IMR-90 (cell line): ENCODE results near the gene SYT3. TPM values are rescaled to one million over a fixed set of nuclear protein-coding genes. Genes with fewer than 3 reads are reported as not detected.
"Not testable (repeated sequence)": the region's sequence is repeated elsewhere in the genome, so short reads cannot be mapped to it uniquely, and the experiment has no call there.

Experiments used
- ATAC-seq: fragments of 200-7000 bp; cut with Tn5 transposase; 2 replicates; pipeline ENCODE4 v1.9.1; 2020; ENCODE audit warnings: low read depth, mild to moderate bottlenecking, moderate library complexity
- BruUV-seq: library from RNA; stranded (reverse); fragments of 400-500 nt; replicated peaks from 2 replicates; lab custom pipeline; 2021; lab: Mats Ljungman, UMichigan
- CTCF ChIA-PET: fragments of 300-600 bp; formaldehyde crosslinking; extraction: SDS; loops from one replicate; lab custom pipeline; 2021; ENCODE audit warnings: antibody characterized with exemption; lab: Yijun Ruan, JAX
- POLR2A ChIA-PET: fragments of 300-600 bp; sonication (Branson Sonifier 250); formaldehyde crosslinking; loops from one replicate; lab custom pipeline; 2022; ENCODE audit warnings: antibody characterized with exemption; ENCODE audit not compliant: unreplicated experiment; lab: Charles Lee
- DNase-seq: peaks from one replicate; pipeline ENCODE4 v3.0.0; 2013
- H2AFZ ChIP-seq: replicated peaks from 2 replicates; pipeline ENCODE3; 2013; ENCODE audit warnings: low read length, mild to moderate bottlenecking; ENCODE audit not compliant: poor library complexity
- H2AK5ac ChIP-seq: 2 replicates; pipeline ENCODE4 v1.6.1; 2013; ENCODE audit warnings: low read depth, low read length, inconsistent platforms
- H2AK9ac ChIP-seq: replicated peaks from 2 replicates; pipeline ENCODE3; 2013; ENCODE audit warnings: mild to moderate bottlenecking, low read depth, low read length, moderate library complexity; ENCODE audit not compliant: poor library complexity
- H2BK120ac ChIP-seq: 2 replicates; pipeline ENCODE4 v1.6.1; 2013; ENCODE audit warnings: low read depth, low read length, inconsistent platforms
- H2BK15ac ChIP-seq: 3 replicates; pipeline ENCODE4 v1.6.1; 2013; ENCODE audit warnings: low read depth, low read length, inconsistent platforms
- H2BK20ac ChIP-seq: 2 replicates; pipeline ENCODE4 v1.6.1; 2013; ENCODE audit warnings: low read depth, mild to moderate bottlenecking, inconsistent platforms, low read length, moderate library complexity
- H2BK5ac ChIP-seq: 2 replicates; pipeline ENCODE4 v1.6.1; 2013; ENCODE audit warnings: mild to moderate bottlenecking, low read depth, low read length, inconsistent platforms; ENCODE audit not compliant: poor library complexity, severe bottlenecking
- H3K14ac ChIP-seq: replicated peaks from 2 replicates; pipeline ENCODE4 v1.6.1; 2013; ENCODE audit warnings: low read depth, low read length, inconsistent platforms
- H3K18ac ChIP-seq: 2 replicates; pipeline ENCODE4 v1.6.1; 2013; ENCODE audit warnings: low read depth, low read length, control low read depth
- H3K23ac ChIP-seq: 2 replicates; pipeline ENCODE4 v1.6.1; 2013; ENCODE audit warnings: low read depth, low read length, inconsistent platforms
- H3K27ac ChIP-seq: 2 replicates; pipeline ENCODE4 v1.5.1; 2013; ENCODE audit warnings: mild to moderate bottlenecking, control low read depth, low read length; ENCODE audit not compliant: insufficient read depth
- H3K27me3 ChIP-seq: 2 replicates; pipeline ENCODE4 v1.6.1; 2013; ENCODE audit warnings: low read length; ENCODE audit not compliant: control insufficient read depth, insufficient read depth
- H3K36me3 ChIP-seq: 2 replicates; pipeline ENCODE4 v1.6.1; 2013; ENCODE audit warnings: low read length, mixed read lengths; ENCODE audit not compliant: control insufficient read depth, insufficient read depth
- H3K4ac ChIP-seq: 2 replicates; pipeline ENCODE4 v1.6.1; 2013; ENCODE audit warnings: low read depth, low read length, inconsistent platforms
- H3K4me1 ChIP-seq: 2 replicates; pipeline ENCODE4 v1.6.1; 2013; ENCODE audit warnings: low read length, mixed read lengths; ENCODE audit not compliant: control insufficient read depth, insufficient read depth
- H3K4me2 ChIP-seq: 2 replicates; pipeline ENCODE4 v1.6.1; 2013; ENCODE audit warnings: low read depth, mild to moderate bottlenecking, control low read depth, low read length, moderate library complexity
- H3K4me3 ChIP-seq: 2 replicates; pipeline ENCODE4 v1.5.1; 2013; ENCODE audit warnings: low read depth, mild to moderate bottlenecking, control low read depth, low read length, moderate library complexity; ENCODE audit not compliant: insufficient read depth
- H3K56ac ChIP-seq: 2 replicates; pipeline ENCODE4 v1.6.1; 2013; ENCODE audit warnings: low read length, inconsistent platforms; ENCODE audit not compliant: insufficient read depth; ENCODE audit errors: extremely low read depth
- H3K79me1 ChIP-seq, 2 experiments: 2 replicates each; pipeline ENCODE4 v1.6.1; 2013; ENCODE audit warnings: low read length in 2 of 2, inconsistent platforms in 1 of 2, low read depth in 1 of 2
- H3K9ac ChIP-seq: 2 replicates; pipeline ENCODE4 v1.6.1; 2013; ENCODE audit warnings: low read depth, low read length, control low read depth
- H3K9me1 ChIP-seq: 2 replicates; pipeline ENCODE4 v1.6.1; 2013; ENCODE audit warnings: low read length, inconsistent platforms; ENCODE audit not compliant: insufficient read depth
- H3K9me3 ChIP-seq: 2 replicates; pipeline ENCODE4 v1.6.1; 2013; ENCODE audit warnings: low read length; ENCODE audit not compliant: control insufficient read depth, insufficient read depth
- H4K20me1 ChIP-seq: 2 replicates; pipeline ENCODE4 v1.6.1; 2013; ENCODE audit warnings: low read length, inconsistent platforms; ENCODE audit not compliant: insufficient read depth
- H4K5ac ChIP-seq: 2 replicates; pipeline ENCODE4 v1.6.1; 2013; ENCODE audit warnings: mild to moderate bottlenecking, low read depth, low read length, control low read depth
- H4K8ac ChIP-seq, 2 experiments: 2 replicates each; pipeline ENCODE4 v1.6.1; 2013; ENCODE audit warnings: low read depth in 2 of 2, low read length in 2 of 2, control low read depth in 1 of 2, inconsistent platforms in 1 of 2
- H4K91ac ChIP-seq: 2 replicates; pipeline ENCODE4 v1.6.1; 2013; ENCODE audit warnings: low read depth, low read length, inconsistent platforms; ENCODE audit not compliant: insufficient read depth
- RFX5 ChIP-seq: IDR thresholded peaks from 2 replicates; pipeline ENCODE4 v1.8.0; 2012; ENCODE audit warnings: low read depth, mild to moderate bottlenecking, low read length, moderate library complexity
- WGBS, 2 experiments: methylation state at CpG; one replicate each; pipeline versions ENCODE4 v1.1.5 to v1.1.7; 2013; ENCODE audit warnings: missing lambda C conversion rate in 2 of 2; ENCODE audit not compliant: insufficient read length in 1 of 2; ENCODE audit errors: extremely low coverage in 2 of 2; 5-methylcytosine and 5-hydroxymethylcytosine counted together
- dilution Hi-C: fragments of 300-500 bp; cut with HindIII; formaldehyde crosslinking; loops from one replicate; pipeline ENCODE4 v1.14.3; 2018; ENCODE audit warnings: low sequenced_read_pairs; ENCODE audit not compliant: unreplicated experiment
- in situ Hi-C: fragments of 300-500 bp; cut with MboI; formaldehyde crosslinking; loops from 3 replicates; pipeline ENCODE4 v1.14.3; 2019; ENCODE audit warnings: low sequenced_read_pairs, inconsistent platforms, mixed read lengths
- intact Hi-C: fragments of 100-400 bp; cut with micrococcal nuclease; formaldehyde crosslinking; loops from 2 replicates; pipeline ENCODE4 v1.10.0; 2022
- polyA plus RNA-seq, 3 experiments: library from polyadenylated mRNA; depleted of rRNA; stranded (reverse); fragments of >200 nt; gene quantifications; 2 replicates each; pipeline ENCODE4 v1.2.3, GENCODE V29; 2012; ENCODE audit warnings: low replicate concordance in 1 of 3
- total RNA-seq: library from RNA; depleted of rRNA; stranded (reverse); fragments of >200 nt; gene quantifications from 2 replicates; pipeline ENCODE4 v1.2.3, GENCODE V29; 2012
- TF ChIP-seq, protein P1 (sequence below): conservative IDR thresholded peaks from 2 replicates; pipeline ENCODE4 v1.5.1; 2012; ENCODE audit warnings: mild to moderate bottlenecking, low read depth, low read length, improper control_type of control experiment

The SYT3 gene
- total and polyA plus RNA-seq, 2 of the 4 experiments (the other 2 are of a cell fraction), result 0.05 TPM; not detected in 1

DNA sequence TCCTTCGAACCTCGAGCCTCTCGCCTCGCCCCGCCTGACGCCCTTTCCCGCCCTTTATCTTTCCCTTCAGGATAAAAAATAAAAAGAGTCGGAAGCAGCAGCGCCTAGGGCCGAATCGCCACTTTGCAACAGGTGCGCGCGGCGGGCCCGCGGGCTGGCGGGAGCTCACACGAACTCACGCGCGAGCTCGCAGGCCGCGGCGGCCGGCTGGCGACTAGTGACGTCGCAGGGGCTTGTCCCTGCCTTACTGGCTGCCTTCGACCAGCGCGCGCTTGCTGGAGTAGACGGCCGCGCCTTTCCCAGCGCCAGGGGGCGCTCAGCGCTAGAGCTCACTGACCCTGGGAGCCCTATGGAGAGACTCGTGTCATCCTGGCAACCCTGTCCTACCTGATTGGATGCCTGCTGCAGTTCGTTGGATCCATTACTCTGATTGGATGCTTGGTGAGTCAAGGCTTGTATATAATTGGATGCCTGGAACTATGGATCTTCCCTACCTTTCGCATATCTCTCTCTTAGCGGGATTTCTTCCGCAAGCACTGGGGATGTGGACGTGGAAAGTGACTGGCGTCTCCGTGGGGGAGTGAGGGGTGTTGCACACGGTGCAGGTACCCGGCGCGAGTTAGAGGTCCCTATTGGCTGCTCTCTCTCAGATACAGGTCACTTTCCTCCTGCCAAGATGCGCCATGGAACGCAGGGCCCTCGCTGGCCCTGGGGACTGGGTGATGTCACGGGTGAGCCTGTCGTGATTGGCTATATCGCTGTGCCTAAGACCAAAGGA is 33.4 kb downstream of the SYT3 start:
- CTCF ChIA-PET, H2BK5ac ChIP-seq, H3K36me3 ChIP-seq, H4K20me1 ChIP-seq, dilution Hi-C loops, H2AK5ac ChIP-seq, H3K14ac ChIP-seq, H2BK20ac ChIP-seq, H4K8ac ChIP-seq, H2BK120ac ChIP-seq, in situ Hi-C loops, H3K27me3 ChIP-seq, H3K9ac ChIP-seq, H3K9me3 ChIP-seq, H3K4me3 ChIP-seq, DNase-seq, H3K79me1 ChIP-seq, H3K4me1 ChIP-seq, H2BK15ac ChIP-seq, H2AFZ ChIP-seq, H3K4ac ChIP-seq, POLR2A ChIA-PET, intact Hi-C loops, H3K4me2 ChIP-seq, H3K18ac ChIP-seq, H4K91ac ChIP-seq, H3K56ac ChIP-seq, H2AK9ac ChIP-seq, ATAC-seq, BruUV-seq, H4K5ac ChIP-seq, H3K23ac ChIP-seq, H3K27ac ChIP-seq, H3K9me1 ChIP-seq: not testable (repeated sequence)
- TF ChIP-seq, protein P1, sequence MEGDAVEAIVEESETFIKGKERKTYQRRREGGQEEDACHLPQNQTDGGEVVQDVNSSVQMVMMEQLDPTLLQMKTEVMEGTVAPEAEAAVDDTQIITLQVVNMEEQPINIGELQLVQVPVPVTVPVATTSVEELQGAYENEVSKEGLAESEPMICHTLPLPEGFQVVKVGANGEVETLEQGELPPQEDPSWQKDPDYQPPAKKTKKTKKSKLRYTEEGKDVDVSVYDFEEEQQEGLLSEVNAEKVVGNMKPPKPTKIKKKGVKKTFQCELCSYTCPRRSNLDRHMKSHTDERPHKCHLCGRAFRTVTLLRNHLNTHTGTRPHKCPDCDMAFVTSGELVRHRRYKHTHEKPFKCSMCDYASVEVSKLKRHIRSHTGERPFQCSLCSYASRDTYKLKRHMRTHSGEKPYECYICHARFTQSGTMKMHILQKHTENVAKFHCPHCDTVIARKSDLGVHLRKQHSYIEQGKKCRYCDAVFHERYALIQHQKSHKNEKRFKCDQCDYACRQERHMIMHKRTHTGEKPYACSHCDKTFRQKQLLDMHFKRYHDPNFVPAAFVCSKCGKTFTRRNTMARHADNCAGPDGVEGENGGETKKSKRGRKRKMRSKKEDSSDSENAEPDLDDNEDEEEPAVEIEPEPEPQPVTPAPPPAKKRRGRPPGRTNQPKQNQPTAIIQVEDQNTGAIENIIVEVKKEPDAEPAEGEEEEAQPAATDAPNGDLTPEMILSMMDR, result 0 out of 2 replicates have a peak, but pooled peaks have one; percentile 5
- peak; percentile 75 for TF ChIP-seq RFX5
- 79% methylated on average over 6 of the region's 58 CpGs; no CpG with 5 or more reads in 1 of the 2 experiments for WGBS, 2 experiments

DNA sequence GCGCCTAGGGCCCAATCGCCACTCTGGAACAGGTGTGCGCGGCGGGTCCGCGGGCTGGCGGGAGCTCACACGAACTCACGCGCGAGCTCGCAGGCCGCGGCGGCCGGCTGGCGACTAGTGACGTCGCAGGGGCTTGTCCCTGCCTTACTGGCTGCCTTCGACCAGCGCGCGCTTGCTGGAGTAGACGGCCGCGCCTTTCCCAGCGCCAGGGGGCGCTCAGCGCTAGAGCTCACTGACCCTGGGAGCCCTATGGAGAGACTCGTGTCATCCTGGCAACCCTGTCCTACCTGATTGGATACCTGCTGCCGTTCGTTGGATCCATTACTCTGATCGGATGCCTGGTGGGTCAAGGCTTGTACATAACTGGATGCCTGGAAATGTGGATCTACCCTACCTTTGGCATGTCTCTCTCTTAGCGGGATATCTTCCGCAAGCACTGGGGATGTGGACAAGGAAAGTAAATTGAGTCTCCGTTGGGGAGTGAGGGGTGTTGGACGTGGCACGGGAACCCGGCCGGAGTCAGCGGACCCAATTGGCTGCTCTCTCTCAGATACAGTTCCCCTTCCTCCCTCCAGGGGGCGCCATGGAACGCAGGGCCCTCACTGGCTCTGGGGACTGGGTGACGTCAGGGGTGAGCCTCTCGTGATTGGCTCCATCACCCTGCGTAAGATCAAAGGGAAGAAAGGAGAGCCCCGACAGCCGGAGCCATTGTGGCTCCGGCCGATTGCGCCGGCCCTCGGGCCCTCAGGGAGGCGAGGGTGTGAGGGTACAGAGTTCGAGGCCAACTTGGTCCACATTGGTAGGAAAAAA is 35.2 kb downstream of the SYT3 start:
- H3K27ac ChIP-seq, in situ Hi-C loops, H3K14ac ChIP-seq, H3K9me1 ChIP-seq, H3K56ac ChIP-seq, dilution Hi-C loops, H2AK9ac ChIP-seq, H2BK15ac ChIP-seq, H3K18ac ChIP-seq, H4K5ac ChIP-seq, H3K23ac ChIP-seq, H2BK20ac ChIP-seq, H2BK120ac ChIP-seq, H4K91ac ChIP-seq, H3K4me1 ChIP-seq, H3K4ac ChIP-seq, H2AFZ ChIP-seq, H3K4me2 ChIP-seq, H2AK5ac ChIP-seq, CTCF ChIA-PET, ATAC-seq, H3K9me3 ChIP-seq, DNase-seq, H4K20me1 ChIP-seq, H3K4me3 ChIP-seq, BruUV-seq, intact Hi-C loops, H3K9ac ChIP-seq, POLR2A ChIA-PET, H4K8ac ChIP-seq, H3K36me3 ChIP-seq, H3K79me1 ChIP-seq, H2BK5ac ChIP-seq, H3K27me3 ChIP-seq: not testable (repeated sequence)
- no CpG with 5 or more reads among the region's 56 CpGs for WGBS, 2 experiments
